ENCODE results near the gene MPZ.

- no peak for TF ChIP-seq REST (IDR thresholded peaks at IDR 0.05; ENCODE audit: insufficient read depth in 1 of 2, low read depth in 2 of 2, low read length in 2 of 2)
- TF ChIP-seq TAF1 (IDR thresholded peaks at IDR 0.05; ENCODE audit: borderline replicate concordance, insufficient read depth, low read length): no peak
- no peak for TF ChIP-seq POLR2AphosphoS5 (IDR thresholded peaks at IDR 0.05; ENCODE audit: low read depth, low read length)
Observed at GRCh38 chr1:161313554-161314200, 3.9 kb upstream of the MPZ start.

All from PFSK-1 (cell line).